Endothelial cell of umbilical vein (primary cell): ENCODE measurements around the gene WDHD1. TPM values are rescaled to one million over a fixed set of nuclear protein-coding genes. Genes with fewer than 3 reads are reported as not detected.

Source experiments
- BruUV-seq: library from RNA; stranded (reverse); fragments of 400-500 nt; replicated peaks from 2 replicates; lab custom pipeline; 2021; lab: Mats Ljungman, UMichigan
- CTCF ChIA-PET: fragments of 300-600, 350-600 bp; sonication (Branson Sonifier 250); formaldehyde crosslinking; loops from one replicate; lab custom pipeline; 2021; ENCODE audit warnings: antibody characterized with exemption, inconsistent platforms; lab: Charles Lee
- POLR2A ChIA-PET: fragments of 300-600, 350-600 bp; sonication (Branson Sonifier 250); formaldehyde crosslinking; loops from one replicate; lab custom pipeline; 2021; ENCODE audit warnings: antibody characterized with exemption, inconsistent platforms; lab: Charles Lee
- DNase-seq: peaks from one replicate; pipeline ENCODE4 v3.0.0-alpha.2; 2011; ENCODE audit warnings: low read depth, low spot score
- FAIRE-seq: peaks from 2 replicates; lab custom pipeline; 2011; peaks lifted over from hg19 to GRCh38; lab: Jason Lieb, UNC
- H2AFZ ChIP-seq: 2 replicates; pipeline ENCODE4 v1.6.0; 2012; ENCODE audit warnings: low read depth, low read length, control low read depth, inconsistent platforms
- H3K27ac ChIP-seq: 2 replicates; pipeline ENCODE4 v1.5.1; 2011; ENCODE audit warnings: low read depth, mild to moderate bottlenecking, control low read depth, low read length, moderate library complexity; ENCODE audit not compliant: insufficient read depth
- H3K27me3 ChIP-seq, 2 experiments: 2 replicates each; pipeline versions ENCODE4 v1.6.0 to v1.6.1; 2011; ENCODE audit warnings: low read length in 2 of 2, mixed read lengths in 1 of 2; ENCODE audit not compliant: control insufficient read depth in 2 of 2, insufficient read depth in 2 of 2
- H3K36me3 ChIP-seq, 2 experiments: 2 replicates in 1 of 2; 3 replicates in 1 of 2; pipeline ENCODE4 v1.5.1; 2011; ENCODE audit warnings: low read length in 2 of 2, mild to moderate bottlenecking in 1 of 2, moderate library complexity in 1 of 2; ENCODE audit not compliant: control insufficient read depth in 2 of 2, insufficient read depth in 2 of 2; ENCODE audit errors: extremely low read depth in 1 of 2
- H3K4me1 ChIP-seq: 3 replicates; pipeline ENCODE4 v1.5.1; 2011; ENCODE audit warnings: mild to moderate bottlenecking, low read length; ENCODE audit not compliant: control insufficient read depth, insufficient read depth; ENCODE audit errors: extremely low read depth
- H3K4me2 ChIP-seq: 2 replicates; pipeline ENCODE4 v1.6.1; 2011; ENCODE audit warnings: low read length, control low read depth, mixed read lengths; ENCODE audit not compliant: insufficient read depth
- H3K4me3 ChIP-seq, 3 experiments: fragments of 200-600 bp in 1 of 3; sonication (generic), shearing (Covaris generic) in 1 of 3; replicated peaks in 1 of 3; 2 replicates each; pipeline ENCODE4 v1.5.1; 2011 to 2016; ENCODE audit warnings: control low read depth in 3 of 3, low read length in 3 of 3, mild to moderate bottlenecking in 2 of 3, inconsistent platforms in 1 of 3, low read depth in 1 of 3, moderate library complexity in 1 of 3; ENCODE audit not compliant: insufficient read depth in 1 of 3
- H3K79me2 ChIP-seq: 2 replicates; pipeline ENCODE4 v1.6.0; 2012; ENCODE audit warnings: low read length, inconsistent platforms; ENCODE audit not compliant: control insufficient read depth, insufficient read depth
- H3K9ac ChIP-seq: replicated peaks from 2 replicates; pipeline ENCODE3; 2011; ENCODE audit warnings: low read length, control low read depth; ENCODE audit not compliant: insufficient read depth; ENCODE audit errors: extremely low read depth
- H3K9me1 ChIP-seq: replicated peaks from 3 replicates; pipeline ENCODE4 v1.6.0; 2011; ENCODE audit warnings: mild to moderate bottlenecking, low read length; ENCODE audit not compliant: control insufficient read depth, insufficient read depth; ENCODE audit errors: extremely low read depth
- H3K9me3 ChIP-seq: replicated peaks from 2 replicates; pipeline ENCODE4 v1.5.1; 2012; ENCODE audit warnings: low read length, inconsistent platforms; ENCODE audit not compliant: control insufficient read depth, insufficient read depth
- H4K20me1 ChIP-seq: replicated peaks from 2 replicates; pipeline ENCODE3; 2011; ENCODE audit warnings: mild to moderate bottlenecking, low read length; ENCODE audit not compliant: control insufficient read depth, insufficient read depth; ENCODE audit errors: extremely low read depth
- CTCF ChIP-seq, 2 donors: IDR thresholded peaks; 1 replicate in 1 of 2; 2 replicates in 1 of 2; pipeline ENCODE4 v1.5.1; 2011; ENCODE audit warnings: low read length in 2 of 2, mild to moderate bottlenecking in 2 of 2, moderate library complexity in 2 of 2, control low read depth in 1 of 2, inconsistent platforms in 1 of 2, low read depth in 1 of 2; ENCODE audit not compliant: insufficient read depth in 1 of 2; ENCODE audit errors: extremely low read depth in 1 of 2
- EZH2 ChIP-seq: IDR thresholded peaks from 2 replicates; pipeline ENCODE4 v1.6.1; 2012; ENCODE audit warnings: borderline replicate concordance, low read depth, mild to moderate bottlenecking, moderate library complexity, low read length, inconsistent platforms; ENCODE audit not compliant: severe bottlenecking
- FOS ChIP-seq: IDR thresholded peaks from 2 replicates; pipeline ENCODE4 v1.6.1; 2011; ENCODE audit warnings: mild to moderate bottlenecking, low read length, moderate library complexity, borderline replicate concordance; ENCODE audit not compliant: insufficient read depth
- JUN ChIP-seq: IDR thresholded peaks from 2 replicates; pipeline ENCODE4 v1.6.1; 2011; ENCODE audit warnings: borderline replicate concordance, low read depth; ENCODE audit not compliant: insufficient read length, insufficient read depth
- MYC ChIP-seq: IDR thresholded peaks from one replicate; pipeline ENCODE4 v1.6.1; 2011; ENCODE audit warnings: mild to moderate bottlenecking, low read depth, low read length
- dilution Hi-C: fragments of 300-500 bp; cut with MboI; formaldehyde crosslinking; loops from one replicate; pipeline ENCODE4 v1.15.0; 2019; ENCODE audit warnings: low sequenced_read_pairs; ENCODE audit not compliant: extremely low pct_ligation_motif_present
- intact Hi-C: fragments of 100-400 bp; cut with micrococcal nuclease; formaldehyde crosslinking; loops from one replicate; pipeline ENCODE4 v1.10.0; 2022
- polyA plus RNA-seq, 4 experiments: library from polyadenylated mRNA; depleted of rRNA in 3 of 4; stranded (reverse) in 3 of 4; unstranded in 1 of 4; fragments of >200 nt; gene quantifications; 2 replicates each; pipeline versions ENCODE4 v1.2.1 to v1.2.3, GENCODE V29; 2011 to 2012; ENCODE audit warnings: missing spikeins in 1 of 4
- total RNA-seq: library from RNA; stranded (reverse); gene quantifications from 2 replicates; pipeline ENCODE4 v1.2.3, GENCODE V29; 2021

The WDHD1 gene
- total and polyA plus RNA-seq, 2 donors (not counting 3 experiments of a cell fraction or from before 2014, with no cell fraction given), result 3.1 to 22.5 TPM

- no peak for TF ChIP-seq CTCF (IDR thresholded peaks at IDR 0.05; ENCODE audit: extremely low read depth in 1 of 2, insufficient read depth in 1 of 2, low read depth in 1 of 2, low read length in 2 of 2)
- no peak for TF ChIP-seq EZH2
- no peak for TF ChIP-seq MYC
- no peak for TF ChIP-seq JUN
- TF ChIP-seq FOS, result no peak
- H3K4me1 ChIP-seq, result peaks cover 22% of the 10 kb centered on the region
- no peaks in the 10 kb centered on the region for H3K9me3 ChIP-seq
- DNase-seq (peak; percentile 14), FAIRE-seq (no peak)
- no peak overlapping the region for H3K4me2 ChIP-seq
- H3K27ac ChIP-seq, result no peak overlapping the region
- H2AFZ ChIP-seq, result no peak overlapping the region
- BruUV-seq, result no TSS peak
- no peak overlapping the region for H3K4me3 ChIP-seq
- peaks cover 0 to 4% of the 10 kb centered on the region in 2 experiments for H3K36me3 ChIP-seq
- intact Hi-C loops (loop anchor here (1.0 kb wide), 1 partner anchor 14 kb away; no protein-coding TSS in a partner anchor), dilution Hi-C loops (no loop called here)
- ChIA-PET POLR2A (no interaction called here), CTCF (interaction anchor here (0.5 to 3.1 kb wide), 5 partner anchors 14 to 158 kb away, joined by 3 to 14 read pairs (median 5); partner anchors contain the start of gene MAPK1IP1L)
- H3K9me1 ChIP-seq, result no peaks in the 10 kb centered on the region
- no peaks in the 10 kb centered on the region for H3K27me3 ChIP-seq
- no peak overlapping the region for H3K9ac ChIP-seq
- H3K79me2 ChIP-seq, result peaks cover 69% of the 10 kb centered on the region
- no peaks in the 10 kb centered on the region for H4K20me1 ChIP-seq
These were observed 4.3 kb upstream of the WDHD1 start for GRCh38 chr14:55031190-55031589.
